Measurements from ENCODE around the gene SCRT2.
A peak's percentile ranks its signal among the peaks of the same experiment; 100 is the strongest.

Gene SCRT2

DNA sequence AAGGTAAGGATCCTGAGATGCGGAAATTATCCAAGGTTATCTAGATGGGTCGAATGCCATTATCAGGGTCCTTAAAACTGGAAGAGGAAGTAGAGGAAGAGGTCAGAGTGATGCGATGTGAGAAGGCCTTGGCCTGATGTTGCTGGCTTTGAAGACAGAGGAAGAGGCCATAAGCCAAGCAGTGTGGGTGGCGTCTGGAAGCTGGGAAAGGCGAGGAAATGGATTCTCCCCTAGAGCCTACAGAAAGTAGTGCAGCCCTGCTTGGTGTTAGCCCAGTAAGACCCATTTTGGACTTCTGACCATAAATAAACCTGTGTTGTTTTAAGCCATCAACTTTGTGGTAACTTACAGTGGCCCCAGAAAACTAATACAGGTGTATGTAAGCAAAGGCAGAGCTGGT is 24.6 kb downstream of the SCRT2 start:
- no peak for TF ChIP-seq CTCF (IDR thresholded peaks at IDR 0.05)
- no peak for TF ChIP-seq ZFX (IDR thresholded peaks at IDR 0.05; ENCODE audit: borderline replicate concordance)
- peak overlapping the region; percentile 80; the same call in 1 of the 2 replicates for H3K27ac ChIP-seq

GRCh38 chr20:650281-650680 is 25.3 kb downstream of the SCRT2 start:
- no peak for TF ChIP-seq ZFX (IDR thresholded peaks at IDR 0.05; ENCODE audit: borderline replicate concordance)
- no peak for TF ChIP-seq CTCF (IDR thresholded peaks at IDR 0.05)
- no peak overlapping the region for H3K27ac ChIP-seq

- TF ChIP-seq ZFX (IDR thresholded peaks at IDR 0.05; ENCODE audit: borderline replicate concordance) (no peak), CTCF (IDR thresholded peaks at IDR 0.05) (no peak)
- H3K27ac ChIP-seq = no peak overlapping the region
Measured at GRCh38 chr20:647479-648019, 28.1 kb downstream of the SCRT2 start.

DNA sequence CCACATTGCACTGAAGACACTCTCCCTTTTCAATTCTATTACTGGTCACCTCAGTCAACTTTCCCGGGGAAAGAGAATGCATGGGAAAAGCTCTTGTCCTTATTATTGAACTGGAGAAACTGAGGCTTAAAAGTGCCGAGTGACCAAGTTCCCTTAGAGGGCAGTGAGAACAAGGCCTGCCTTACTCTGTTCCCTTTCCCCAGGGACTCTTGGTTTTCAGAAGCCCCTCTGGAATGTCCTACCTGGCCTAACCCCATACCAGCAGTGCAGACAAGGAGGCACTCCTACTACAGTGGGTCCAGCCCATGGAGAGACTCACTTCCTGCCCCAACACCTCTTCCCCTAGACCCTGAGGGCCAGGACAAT is 28.8 kb downstream of the SCRT2 start:
- TF ChIP-seq ZFX (IDR thresholded peaks at IDR 0.05; ENCODE audit: borderline replicate concordance) (no peak), CTCF (IDR thresholded peaks at IDR 0.05) (no peak)
- peak overlapping the region; percentile 3; the same call in 1 of the 2 replicates for H3K27ac ChIP-seq

DNA sequence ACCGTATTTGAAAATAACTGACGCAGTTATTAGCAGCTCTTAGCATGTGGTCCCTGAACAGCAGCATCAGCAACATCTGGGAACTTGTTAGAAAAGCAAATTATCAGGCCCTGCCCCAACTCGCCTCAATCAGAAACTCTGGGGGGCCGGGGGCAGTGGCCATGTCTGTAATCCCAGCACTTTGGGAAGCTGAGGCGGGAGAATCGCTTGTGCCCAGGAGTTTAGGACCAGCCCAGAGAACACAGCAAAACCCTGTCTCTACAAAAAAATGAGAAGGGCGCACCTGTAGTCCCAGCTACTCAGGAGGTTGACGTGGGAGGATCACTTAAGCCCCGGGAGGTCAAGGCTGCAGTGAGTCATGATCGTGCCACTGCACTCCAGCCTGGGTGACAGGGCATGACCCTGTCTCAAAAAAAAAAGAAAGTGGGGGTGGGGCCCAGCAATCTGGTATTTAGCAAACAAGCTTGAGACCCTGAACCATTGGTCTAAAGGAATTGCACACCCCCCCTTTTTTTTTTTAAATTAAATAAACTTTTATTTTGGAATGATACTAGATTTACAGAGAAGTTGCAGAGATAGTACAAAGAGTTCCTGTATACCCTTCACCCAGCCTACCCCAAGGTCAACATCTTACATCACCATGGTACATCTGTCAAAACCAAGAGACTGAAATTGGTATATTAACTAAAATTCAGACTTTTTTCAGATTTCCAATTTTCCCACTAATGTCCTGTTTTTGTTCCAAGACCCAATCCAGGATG is 29.3 kb downstream of the SCRT2 start:
- TF ChIP-seq ZFX (IDR thresholded peaks at IDR 0.05; ENCODE audit: borderline replicate concordance) (no peak), CTCF (IDR thresholded peaks at IDR 0.05) (no peak)
- H3K27ac ChIP-seq = 0 out of 2 replicates have a peak overlapping the region, but pooled peaks have one; percentile 3

DNA sequence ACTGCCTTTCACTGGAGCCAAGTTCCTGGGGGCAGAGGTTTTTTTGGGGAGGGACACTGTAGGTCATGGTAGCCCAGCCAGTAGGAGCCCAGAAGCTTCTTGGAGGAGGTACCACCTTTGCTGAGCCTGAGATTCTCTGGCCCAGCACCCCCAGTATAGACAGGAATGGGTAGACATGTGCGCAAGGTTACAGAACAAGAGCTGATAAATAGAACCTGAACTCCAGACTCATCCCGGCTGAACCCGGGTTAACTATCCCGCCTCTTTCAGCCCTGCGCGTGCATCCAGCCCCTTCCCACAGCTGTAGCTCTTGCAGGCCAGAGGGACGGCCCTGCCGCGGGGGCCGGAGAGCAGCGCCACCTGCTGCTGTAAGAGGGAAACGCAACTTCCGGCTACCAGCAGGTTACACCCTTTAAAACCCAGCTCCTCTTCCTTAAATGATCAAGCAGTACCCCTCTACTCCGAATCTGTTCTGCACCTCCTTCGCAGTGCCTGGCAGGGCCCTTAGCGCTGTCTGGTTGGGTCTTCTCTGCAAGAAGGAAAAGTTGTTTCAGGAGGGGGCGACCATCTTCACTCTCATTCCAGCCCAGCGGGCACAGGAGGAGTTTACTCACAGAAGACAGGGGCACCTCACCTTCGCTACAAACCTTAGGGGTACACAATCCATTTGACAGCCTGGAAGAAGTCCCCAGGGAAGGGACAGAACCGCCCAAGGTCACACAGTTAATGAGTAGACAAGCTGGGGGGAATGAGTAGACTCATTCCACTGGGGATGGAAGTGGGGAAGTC is 30.1 kb downstream of the SCRT2 start:
- no peak for TF ChIP-seq ZFX (IDR thresholded peaks at IDR 0.05; ENCODE audit: borderline replicate concordance)
- TF ChIP-seq CTCF (IDR thresholded peaks at IDR 0.05) = peak; percentile 99
- no peak overlapping the region; the same call in 1 of the 2 replicates for H3K27ac ChIP-seq

Data from 22Rv1 (cell line).